H1 (cell line): ENCODE data around the gene CCDC178. TPM values are rescaled to one million over a fixed set of nuclear protein-coding genes. Genes with fewer than 3 reads are reported as not detected.

ENCODE experiments used
- RNF2 ChIP-seq: fragments of 200-900, 300-1000 bp; sonication (generic); IDR thresholded peaks from 2 replicates; pipeline ENCODE4 v1.7.1; 2016; ENCODE audit warnings: borderline replicate concordance, low read depth, mild to moderate bottlenecking, antibody characterized with exemption, low read length; ENCODE audit not compliant: poor library complexity, severe bottlenecking; ENCODE audit errors: missing control alignments
- polyA plus RNA-seq, 7 experiments: library from polyadenylated mRNA; depleted of rRNA in 3 of 7; stranded (reverse) in 5 of 7; unstranded in 2 of 7; fragments of >200 nt in 5 of 7; fragments of 200-250 nt in 2 of 7; gene quantifications; 1 replicate in 5 of 7; 2 replicates in 1 of 7; 4 replicates in 1 of 7; pipeline versions ENCODE4 v1.2.1 to v1.2.3, GENCODE V29; 2011 to 2013; ENCODE audit warnings: missing spikeins in 2 of 7, mixed read lengths in 2 of 7
- total RNA-seq: library from RNA; stranded (reverse); fragmentation: NEBNext Ultra II Directional; extraction: Animal tissue kit (Norgen Biotek cat#: 25700); gene quantifications from 2 replicates; pipeline ENCODE4 v1.2.1, GENCODE V29; 2021
- TF ChIP-seq, protein P1 (sequence below), 3 experiments: IDR thresholded peaks; 1 replicate in 2 of 3; 2 replicates in 1 of 3; pipeline versions ENCODE4 v1.5.1 to v1.6.1; 2011; ENCODE audit warnings: low read length in 3 of 3, mild to moderate bottlenecking in 3 of 3, inconsistent platforms in 2 of 3, low read depth in 1 of 3, moderate library complexity in 1 of 3; ENCODE audit not compliant: insufficient read depth in 1 of 3; ENCODE audit errors: control extremely low read depth in 1 of 3

Gene CCDC178
- total and polyA plus RNA-seq, 2 of the 8 experiments (the other 6 are each of a cell fraction or from before 2014, with no cell fraction given) = not detected

DNA sequence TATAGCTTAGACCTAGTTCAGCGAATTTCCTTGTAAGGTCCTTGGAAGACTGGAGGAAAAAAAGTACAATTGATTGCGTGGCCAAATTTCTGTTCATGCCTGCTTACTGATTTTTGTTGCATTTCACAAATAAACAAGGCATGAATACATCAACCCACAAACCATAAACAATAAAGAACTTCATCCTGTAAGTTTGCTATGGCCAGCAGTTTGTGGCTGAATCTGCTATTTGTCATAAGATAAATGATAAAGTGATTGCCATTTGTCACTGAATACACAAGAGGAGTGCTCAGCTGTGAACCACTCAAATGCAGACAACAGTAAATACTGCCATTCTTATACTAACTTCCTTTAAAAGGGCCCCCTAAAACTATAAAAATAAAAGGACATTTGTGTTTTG lies 259.5 kb downstream of the CCDC178 start (continued):
- TF ChIP-seq, protein P1, sequence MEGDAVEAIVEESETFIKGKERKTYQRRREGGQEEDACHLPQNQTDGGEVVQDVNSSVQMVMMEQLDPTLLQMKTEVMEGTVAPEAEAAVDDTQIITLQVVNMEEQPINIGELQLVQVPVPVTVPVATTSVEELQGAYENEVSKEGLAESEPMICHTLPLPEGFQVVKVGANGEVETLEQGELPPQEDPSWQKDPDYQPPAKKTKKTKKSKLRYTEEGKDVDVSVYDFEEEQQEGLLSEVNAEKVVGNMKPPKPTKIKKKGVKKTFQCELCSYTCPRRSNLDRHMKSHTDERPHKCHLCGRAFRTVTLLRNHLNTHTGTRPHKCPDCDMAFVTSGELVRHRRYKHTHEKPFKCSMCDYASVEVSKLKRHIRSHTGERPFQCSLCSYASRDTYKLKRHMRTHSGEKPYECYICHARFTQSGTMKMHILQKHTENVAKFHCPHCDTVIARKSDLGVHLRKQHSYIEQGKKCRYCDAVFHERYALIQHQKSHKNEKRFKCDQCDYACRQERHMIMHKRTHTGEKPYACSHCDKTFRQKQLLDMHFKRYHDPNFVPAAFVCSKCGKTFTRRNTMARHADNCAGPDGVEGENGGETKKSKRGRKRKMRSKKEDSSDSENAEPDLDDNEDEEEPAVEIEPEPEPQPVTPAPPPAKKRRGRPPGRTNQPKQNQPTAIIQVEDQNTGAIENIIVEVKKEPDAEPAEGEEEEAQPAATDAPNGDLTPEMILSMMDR (IDR thresholded peaks at IDR 0.05; ENCODE audit: control extremely low read depth in 1 of 3, insufficient read depth in 1 of 3, low read depth in 1 of 3, low read length in 3 of 3) = no peak
- no peak for TF ChIP-seq RNF2
- TF ChIP-seq, all 59 proteins: peak for 0
